ENCODE data around the gene ZBTB25.
A peak's percentile ranks its signal among the peaks of the same experiment; 100 is the strongest.
"Not testable (repeated sequence)": the region's sequence is repeated elsewhere in the genome, so short reads cannot be mapped to it uniquely, and the experiment has no call there.

The ZBTB25 gene, protein sequence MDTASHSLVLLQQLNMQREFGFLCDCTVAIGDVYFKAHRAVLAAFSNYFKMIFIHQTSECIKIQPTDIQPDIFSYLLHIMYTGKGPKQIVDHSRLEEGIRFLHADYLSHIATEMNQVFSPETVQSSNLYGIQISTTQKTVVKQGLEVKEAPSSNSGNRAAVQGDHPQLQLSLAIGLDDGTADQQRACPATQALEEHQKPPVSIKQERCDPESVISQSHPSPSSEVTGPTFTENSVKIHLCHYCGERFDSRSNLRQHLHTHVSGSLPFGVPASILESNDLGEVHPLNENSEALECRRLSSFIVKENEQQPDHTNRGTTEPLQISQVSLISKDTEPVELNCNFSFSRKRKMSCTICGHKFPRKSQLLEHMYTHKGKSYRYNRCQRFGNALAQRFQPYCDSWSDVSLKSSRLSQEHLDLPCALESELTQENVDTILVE

DNA sequence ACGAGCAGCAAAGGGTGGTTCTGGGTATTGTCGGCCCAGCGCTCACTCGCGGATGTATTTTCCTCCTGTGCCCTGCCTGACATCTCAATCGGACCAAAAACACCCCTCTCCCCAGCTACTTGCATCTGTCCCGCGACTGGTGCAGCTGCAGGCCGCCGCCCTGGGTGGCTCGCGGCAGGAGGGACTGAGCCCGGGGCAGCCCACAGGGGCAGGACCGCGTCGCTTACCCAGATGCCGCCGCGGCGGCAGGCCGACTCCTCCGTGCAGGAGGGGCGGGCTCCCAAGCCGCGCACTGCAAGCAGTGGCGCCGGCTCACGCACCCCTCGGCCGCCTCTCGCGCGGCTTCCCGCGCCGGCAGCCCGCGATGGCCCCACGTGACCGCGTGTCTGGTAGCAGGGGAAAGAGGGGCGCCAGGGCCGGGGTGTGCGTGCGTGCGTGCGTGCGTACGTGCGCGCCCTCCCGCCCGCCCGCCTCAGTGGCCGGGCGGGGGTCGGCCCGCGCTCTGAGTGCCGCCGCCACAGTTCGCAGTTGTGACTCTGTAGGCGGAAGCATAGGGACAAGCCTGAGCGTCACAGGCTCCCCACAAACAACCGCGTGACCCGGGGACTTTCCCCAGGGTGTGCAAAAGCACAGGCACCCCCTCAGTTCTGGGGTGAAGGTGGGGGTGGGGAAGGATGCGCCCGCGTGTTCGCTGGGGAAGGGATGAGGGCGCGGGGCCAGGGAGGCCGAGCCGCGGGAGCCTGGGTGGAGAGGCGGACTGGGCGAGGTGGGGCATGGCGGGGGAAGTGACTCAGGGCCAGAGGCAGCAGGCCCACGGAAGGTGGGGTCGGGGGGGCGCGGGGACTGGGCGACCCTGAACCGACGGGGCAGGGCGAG lies at the start of gene ZBTB25:
Gene ZBTB25, minus strand, starts transcription at position 405 of the 876 bp plus-strand sequence. CDS start 13,305 bp downstream, outside the sequence.
- DNase-seq, result peak; percentile 97

DNA sequence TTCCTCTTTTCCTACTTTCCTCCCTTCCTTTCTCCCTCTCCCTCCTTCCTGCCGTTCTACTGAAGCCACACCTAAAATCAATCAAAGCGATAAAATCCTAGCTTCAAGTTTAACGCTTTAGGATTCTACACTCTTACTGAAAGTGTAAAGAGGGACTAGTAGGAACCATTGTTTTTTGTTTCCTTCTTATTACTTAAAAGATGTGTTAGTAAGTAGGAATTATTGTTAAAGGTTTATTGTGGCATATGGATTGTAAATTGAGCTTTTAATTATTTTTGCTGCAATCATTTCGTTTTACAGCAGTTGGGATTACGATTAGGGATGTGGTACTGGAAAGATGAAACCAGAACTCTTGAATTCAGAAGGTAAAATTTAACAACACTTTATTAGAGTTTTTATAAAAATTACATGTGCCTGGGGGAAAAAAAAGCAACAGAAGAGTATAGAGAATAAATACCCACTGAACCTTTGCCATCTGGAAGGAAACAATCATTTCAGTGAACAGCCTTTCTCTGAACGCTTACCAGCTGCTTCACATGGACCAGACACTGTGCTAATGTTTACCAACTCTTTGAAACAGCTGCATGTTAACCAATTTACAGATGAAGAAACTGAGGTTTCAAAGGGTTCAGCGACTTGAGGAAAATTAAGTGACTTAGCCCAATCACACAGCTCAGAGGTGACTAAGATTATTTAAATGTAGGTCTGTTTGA lies 47.1 kb upstream of the ZBTB25 start:
- DNase-seq, result no peak

DNA sequence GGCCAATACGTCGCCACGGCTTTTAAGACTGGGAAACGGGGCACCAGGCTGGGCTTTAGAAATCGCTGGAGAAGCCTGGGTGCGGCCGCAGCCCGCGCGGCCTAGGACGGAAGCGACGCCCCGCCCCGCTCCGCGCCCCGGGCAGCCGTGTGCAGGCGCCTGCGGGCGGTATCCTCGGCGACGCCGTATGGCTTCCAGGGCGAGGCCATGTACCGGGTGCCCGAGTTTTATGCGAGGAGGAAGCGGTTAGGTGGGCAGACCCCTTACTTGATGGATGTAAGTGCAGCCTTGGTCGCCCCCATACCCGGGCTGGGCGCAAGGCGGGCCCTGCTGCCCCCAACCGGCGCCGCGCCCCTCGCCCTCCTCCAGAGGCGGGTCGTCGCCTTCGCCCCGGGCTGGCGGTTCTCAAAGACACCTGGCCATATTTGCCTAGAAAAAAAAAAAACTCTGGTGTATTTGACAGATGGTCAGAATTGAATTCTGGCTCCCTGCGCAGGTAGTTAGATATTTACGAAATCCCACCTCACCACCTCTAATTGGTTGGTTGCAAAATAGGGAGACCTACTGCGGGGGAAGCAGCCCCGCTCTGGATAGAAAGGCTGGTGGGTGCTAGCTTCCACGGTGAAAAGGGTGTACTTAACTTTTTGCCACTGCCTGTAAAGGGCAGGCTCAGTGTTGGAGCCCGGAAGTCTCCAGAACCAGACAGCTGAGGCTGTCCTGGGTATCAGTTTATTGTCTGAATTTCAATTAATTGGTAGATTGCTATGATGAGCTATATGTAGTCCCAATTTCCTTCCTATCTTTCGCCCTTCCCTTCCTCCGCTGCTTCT lies 46.4 kb upstream of the ZBTB25 start, which contains the start of gene PPP1R36:
Gene PPP1R36, plus strand, starts transcription at position 171 of the 830 bp plus-strand sequence. Its CDS starts 37 bp downstream, at position 208.
- DNase-seq, result no peak

DNA sequence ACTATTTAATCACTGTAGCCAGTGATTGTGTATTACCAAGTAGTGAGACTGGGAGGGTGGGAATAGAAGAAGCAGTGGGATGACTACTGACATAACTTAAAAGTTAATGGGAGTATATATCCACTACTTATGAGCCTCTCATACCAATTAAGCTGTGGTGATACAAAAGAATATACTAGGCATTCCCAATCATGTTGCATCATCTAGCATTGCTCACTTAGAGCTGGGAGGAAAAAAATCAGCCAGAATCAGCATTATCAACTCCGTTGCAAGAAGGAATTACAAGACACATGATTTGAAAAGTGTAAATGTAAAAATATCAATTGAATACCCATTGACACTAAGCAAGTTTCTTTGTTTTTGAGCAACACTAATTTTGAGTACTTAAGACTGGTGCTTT lies 45.4 kb upstream of the ZBTB25 start:
- no peak for DNase-seq

DNA sequence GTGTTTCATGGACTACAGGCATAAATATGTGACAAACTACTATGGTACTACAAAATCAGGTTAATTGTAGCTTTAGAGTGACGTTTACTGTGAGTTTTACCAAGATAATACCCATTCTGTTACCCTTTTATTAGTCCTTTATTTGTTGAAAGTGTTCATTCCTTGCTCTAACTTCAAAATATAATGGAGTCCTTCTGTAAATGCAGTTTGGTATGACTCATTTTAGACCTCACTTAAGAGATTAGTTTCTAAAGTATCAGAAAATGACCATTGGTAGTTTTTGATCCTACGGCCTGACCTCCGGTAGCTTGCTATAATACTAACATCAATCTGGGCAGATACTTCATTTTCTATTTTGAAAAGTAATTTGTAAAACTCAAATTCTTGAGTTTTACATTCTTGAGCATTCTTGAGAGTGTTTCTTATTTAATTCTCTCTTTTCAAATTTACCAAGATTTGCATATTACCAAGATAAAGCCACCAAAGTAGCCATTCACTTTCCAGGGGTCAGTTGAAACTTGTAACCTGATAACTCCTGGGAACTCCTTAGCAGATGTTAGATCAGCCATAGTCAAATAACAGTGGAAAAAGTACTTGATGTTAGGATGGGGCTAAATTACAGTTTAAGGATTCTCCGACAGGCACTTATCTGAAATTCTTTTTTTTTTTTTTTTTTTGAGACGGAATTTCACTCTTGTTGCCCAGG lies 41.1 kb upstream of the ZBTB25 start:
- DNase-seq, result no peak

DNA sequence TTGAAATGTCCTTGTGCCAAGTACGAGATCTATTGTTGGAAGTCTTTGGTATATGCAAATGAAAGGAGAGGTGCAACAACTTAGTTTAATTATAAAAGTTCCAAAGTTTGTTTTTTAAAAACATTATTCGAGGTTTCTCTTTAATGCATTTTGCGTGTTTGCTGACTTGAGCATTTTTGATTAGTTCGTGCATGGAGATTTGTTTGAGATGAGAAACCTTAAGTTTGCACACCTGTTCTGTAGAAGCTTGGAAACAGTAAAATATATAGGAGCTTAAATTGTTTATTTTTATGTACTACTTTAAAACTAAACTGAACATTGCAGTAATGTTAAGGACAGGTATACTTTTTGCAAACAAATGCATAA lies 39.2 kb upstream of the ZBTB25 start:
- no peak for DNase-seq

DNA sequence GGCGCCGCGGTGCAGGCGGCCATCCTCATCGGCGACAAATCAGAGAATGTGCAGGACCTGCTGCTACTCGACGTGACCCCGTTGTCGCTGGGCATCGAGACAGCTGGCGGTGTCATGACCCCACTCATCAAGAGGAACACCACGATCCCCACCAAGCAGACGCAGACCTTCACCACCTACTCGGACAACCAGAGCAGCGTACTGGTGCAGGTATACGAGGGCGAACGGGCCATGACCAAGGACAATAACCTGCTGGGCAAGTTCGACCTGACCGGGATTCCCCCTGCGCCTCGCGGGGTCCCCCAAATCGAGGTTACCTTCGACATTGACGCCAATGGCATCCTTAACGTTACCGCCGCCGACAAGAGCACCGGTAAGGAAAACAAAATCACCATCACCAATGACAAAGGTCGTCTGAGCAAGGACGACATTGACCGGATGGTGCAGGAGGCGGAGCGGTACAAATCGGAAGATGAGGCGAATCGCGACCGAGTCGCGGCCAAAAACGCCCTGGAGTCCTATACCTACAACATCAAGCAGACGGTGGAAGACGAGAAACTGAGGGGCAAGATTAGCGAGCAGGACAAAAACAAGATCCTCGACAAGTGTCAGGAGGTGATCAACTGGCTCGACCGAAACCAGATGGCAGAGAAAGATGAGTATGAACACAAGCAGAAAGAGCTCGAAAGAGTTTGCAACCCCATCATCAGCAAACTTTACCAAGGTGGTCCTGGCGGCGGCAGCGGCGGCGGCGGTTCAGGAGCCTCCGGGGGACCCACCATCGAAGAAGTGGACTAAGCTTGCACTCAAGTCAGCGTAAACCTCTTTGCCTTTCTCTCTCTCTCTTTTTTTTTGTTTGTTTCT lies 38.6 kb upstream of the ZBTB25 start:
- DNase-seq, result no peak

DNA sequence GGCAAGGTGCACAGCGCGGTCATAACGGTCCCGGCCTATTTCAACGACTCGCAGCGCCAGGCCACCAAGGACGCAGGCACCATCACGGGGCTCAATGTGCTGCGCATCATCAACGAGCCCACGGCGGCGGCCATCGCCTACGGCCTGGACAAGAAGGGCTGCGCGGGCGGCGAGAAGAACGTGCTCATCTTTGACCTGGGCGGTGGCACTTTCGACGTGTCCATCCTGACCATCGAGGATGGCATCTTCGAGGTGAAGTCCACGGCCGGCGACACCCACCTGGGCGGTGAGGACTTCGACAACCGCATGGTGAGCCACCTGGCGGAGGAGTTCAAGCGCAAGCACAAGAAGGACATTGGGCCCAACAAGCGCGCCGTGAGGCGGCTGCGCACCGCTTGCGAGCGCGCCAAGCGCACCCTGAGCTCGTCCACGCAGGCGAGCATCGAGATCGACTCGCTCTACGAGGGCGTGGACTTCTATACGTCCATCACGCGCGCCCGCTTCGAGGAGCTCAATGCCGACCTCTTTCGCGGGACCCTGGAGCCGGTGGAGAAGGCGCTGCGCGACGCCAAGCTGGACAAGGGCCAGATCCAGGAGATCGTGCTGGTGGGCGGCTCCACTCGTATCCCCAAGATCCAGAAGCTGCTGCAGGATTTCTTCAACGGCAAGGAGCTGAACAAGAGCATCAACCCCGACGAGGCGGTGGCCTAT lies 37.8 kb upstream of the ZBTB25 start:
- no peak for DNase-seq

DNA sequence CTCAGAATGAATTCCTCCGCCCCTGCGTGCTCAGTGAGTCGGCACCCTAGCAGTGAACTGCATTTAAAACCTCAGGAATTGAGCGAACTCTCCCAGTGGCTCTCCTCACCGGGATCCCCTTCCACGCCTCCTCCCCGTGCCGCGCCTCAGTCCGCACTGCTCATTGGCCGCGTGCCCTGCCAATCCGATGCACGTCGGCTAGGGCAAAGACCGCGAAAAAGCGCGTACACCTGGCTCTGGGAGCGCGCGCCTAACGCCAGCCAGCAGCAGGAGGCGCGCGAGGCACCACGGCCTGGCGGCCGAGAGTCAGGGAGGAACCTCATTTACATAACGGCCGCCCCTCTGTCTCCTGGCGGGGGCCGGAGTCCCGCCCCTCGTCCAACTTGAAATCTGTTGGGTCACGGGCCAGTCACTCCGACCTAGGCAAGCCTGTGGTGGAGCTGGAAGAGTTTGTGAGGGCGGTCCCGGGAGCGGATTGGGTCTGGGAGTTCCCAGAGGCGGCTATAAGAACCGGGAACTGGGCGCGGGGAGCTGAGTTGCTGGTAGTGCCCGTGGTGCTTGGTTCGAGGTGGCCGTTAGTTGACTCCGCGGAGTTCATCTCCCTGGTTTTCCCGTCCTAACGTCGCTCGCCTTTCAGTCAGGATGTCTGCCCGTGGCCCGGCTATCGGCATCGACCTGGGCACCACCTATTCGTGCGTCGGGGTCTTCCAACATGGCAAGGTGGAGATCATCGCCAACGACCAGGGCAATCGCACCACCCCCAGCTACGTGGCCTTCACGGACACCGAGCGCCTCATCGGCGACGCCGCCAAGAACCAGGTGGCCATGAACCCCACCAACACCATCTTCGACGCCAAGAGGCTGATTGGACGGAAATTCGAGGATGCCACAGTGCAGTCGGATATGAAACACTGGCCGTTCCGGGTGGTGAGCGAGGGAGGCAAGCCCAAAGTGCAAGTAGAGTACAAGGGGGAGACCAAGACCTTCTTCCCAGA lies 36.9 kb upstream of the ZBTB25 start, which contains the start of gene HSPA2:
Gene HSPA2, plus strand, starts transcription at position 534 of the 995 bp plus-strand sequence. Its CDS starts 109 bp downstream, at position 643.
- peak; percentile 98 for DNase-seq

DNA sequence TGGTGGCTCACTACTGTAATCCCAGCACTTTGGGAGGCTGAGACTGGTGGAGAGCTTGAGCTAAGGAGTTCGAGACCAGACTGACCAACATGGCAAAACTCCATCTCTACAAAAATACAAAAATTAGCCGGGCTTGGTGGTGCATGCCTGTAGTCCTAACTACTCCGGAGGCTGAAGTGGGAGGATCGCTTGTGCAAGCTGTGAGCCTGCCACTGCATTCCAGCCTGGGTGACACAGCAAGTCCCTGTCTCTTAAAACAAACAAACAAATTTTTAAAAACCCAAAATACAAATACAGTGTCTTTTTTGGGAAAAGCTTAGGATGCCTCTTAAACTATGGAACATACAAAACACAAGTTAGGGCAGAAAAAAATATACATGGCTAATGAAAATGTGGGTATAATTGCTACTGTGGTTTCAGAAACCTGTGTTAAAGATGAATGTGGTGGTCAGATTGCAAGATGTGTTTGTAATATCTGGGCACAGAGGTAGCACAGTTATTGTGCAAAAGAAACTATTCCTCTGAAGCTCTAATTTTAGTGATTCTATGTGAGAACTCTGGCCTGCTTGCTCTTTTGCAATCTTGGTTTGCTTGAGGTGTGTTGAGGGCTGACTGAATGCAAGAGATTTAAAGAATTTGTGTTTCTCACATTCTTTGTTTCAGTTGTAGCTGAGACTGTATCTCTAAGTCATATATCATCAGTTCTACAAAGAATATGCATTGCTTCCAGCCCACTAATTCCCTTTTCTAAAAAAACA lies 33.0 kb upstream of the ZBTB25 start:
- DNase-seq, result no peak

DNA sequence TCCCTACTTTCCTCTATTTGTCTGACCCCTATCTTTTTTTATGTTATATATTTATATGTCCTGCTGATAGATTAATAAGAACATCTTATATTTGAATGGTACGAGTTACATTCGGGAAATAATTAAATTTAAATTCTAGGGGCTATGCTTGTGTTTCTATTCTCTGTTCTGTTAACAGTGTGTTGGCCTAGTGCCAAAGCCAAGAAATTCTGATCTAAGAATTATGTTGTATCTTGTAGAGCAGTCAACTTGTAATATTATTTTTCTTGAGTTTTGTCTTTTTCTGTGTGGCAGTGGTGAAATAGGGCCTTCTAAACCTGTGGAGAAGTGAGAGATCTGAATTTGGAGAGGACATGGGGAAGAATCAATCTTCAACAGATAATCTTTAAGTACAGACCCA lies 27.9 kb upstream of the ZBTB25 start:
- no peak for DNase-seq

DNA sequence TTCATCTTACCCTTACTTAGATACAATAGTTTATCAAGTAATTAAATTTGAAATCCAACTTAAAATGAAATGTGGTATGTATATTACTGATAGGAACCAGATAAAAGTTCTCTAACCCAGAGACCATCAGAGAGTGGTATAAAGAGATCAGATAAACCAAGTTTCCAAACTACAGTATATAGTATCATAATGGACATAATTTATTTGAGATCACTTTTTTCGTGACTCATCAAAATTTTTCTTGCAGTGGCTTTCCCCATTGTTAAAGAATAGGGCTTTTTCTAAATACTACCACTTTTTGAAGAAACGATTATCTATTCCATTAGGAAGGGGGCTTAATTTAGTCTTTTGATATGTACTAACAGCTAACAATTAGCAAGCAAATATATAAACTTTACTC lies 21.7 kb upstream of the ZBTB25 start:
- no peak for DNase-seq

DNA sequence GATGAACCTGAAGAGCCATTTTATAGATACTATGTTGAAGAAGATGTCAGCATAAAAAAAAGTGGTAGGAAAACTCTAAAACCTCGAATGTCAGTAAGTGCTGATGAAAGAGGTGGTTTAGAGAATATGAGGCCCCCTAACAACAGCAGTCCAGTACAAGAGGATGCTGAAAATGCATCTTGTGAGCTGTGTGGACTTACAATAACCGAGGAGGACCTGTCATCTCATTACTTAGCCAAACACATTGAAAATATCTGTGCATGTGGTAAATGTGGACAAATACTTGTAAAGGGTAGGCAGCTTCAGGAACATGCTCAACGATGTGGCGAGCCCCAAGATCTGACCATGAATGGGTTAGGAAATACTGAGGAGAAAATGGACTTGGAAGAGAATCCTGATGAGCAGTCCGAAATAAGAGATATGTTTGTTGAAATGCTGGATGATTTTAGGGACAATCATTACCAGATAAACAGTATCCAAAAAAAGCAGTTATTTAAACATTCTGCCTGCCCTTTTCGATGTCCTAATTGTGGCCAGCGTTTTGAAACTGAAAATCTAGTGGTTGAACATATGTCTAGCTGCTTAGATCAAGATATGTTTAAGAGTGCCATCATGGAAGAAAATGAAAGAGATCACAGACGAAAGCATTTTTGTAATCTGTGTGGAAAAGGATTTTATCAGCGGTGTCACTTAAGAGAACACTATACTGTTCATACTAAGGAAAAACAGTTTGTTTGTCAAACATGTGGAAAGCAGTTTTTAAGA lies 19.1 kb upstream of the ZBTB25 start:
- no peak for DNase-seq

DNA sequence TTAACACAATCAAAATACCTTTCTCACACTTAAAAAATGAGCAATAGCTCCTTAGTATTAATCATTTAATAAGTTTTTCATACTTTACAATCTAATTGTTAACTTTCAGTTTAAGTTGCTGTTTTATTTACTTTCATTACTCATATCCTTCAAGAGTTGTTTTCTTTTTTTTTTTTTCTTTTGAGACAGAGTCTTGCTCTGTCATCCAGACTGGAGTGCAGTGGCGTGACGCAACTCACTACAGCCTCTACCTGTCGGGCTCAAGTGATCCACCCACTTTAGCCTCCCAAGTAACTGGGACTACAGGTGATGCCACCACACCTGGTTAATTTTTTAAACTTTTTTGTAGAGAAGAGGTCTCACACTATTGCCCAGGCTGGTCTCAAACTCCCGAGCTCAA lies 17.1 kb upstream of the ZBTB25 start:
- DNase-seq, result no peak

DNA sequence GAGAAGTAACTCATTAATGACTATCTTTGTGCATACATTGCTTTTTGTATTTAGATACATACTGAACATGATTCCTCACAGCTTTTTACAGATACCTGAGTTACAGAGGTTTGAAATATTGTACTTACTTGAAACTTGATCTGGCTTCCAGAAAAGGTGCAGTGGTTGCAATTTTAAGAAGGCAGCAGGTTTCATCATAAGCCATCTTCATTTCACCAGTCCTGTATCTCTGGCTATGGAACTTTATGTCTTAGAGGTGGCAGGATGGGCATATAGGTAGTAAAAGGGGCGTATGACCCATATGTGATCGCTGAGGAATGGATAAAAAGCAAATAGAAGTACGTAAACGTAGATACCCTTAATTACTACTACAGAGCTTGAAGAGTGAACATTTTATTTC lies 14.6 kb upstream of the ZBTB25 start:
- DNase-seq, result no peak

DNA sequence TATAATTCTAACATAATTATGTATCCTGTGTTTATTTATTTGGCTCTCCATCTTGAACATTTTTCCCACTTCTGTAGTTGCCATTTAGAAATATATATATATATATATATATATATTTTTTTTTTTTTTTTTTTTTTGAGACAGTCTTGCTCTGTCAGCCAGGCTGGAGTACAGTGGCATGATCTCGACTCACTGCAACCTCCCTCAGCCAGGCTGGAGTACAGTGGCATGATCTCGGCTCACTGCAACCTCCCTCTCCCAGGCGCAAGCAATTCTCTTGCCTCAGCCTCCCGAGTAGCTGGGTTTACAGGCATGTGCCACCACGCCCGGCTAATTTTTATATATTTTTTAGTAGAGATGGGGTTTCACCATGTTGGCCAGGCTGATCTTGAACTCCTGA lies 14.0 kb upstream of the ZBTB25 start:
- DNase-seq, result not testable (repeated sequence)

DNA sequence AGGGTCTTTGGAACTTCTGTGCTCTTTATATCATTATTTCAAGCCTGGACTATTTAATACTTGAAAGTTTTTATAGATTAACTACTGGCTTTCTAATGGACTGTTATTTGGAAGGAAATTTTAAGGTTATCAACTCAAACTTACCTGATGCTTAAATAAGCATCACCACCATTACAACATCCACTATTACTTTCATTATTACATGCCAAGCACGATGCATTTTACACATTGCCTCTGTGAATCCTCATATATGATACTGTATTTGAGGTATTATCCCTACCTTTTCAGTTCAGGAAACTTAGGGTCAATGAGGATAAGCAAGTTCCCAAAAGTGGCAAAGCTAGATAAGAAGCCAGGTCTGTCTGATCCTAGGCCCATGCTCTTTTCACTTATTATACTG lies 13.3 kb upstream of the ZBTB25 start:
- DNase-seq, result no peak
